Activated CD8-positive, alpha-beta memory T cell treated with anti-CD3 and anti-CD28 coated beads, Interleukin-2, amount 50 U/mL, for 1 hour (primary cell): Measurements from ENCODE around the gene ZCCHC14.
"Not testable (repeated sequence)": the region's sequence is repeated elsewhere in the genome, so short reads cannot be mapped to it uniquely, and the experiment has no call there.

Experiments used
- DNase-seq: peaks from one replicate; pipeline ENCODE4 v3.0.0-alpha.2; 2020; ENCODE audit errors: extremely low read depth

The ZCCHC14 gene

DNA sequence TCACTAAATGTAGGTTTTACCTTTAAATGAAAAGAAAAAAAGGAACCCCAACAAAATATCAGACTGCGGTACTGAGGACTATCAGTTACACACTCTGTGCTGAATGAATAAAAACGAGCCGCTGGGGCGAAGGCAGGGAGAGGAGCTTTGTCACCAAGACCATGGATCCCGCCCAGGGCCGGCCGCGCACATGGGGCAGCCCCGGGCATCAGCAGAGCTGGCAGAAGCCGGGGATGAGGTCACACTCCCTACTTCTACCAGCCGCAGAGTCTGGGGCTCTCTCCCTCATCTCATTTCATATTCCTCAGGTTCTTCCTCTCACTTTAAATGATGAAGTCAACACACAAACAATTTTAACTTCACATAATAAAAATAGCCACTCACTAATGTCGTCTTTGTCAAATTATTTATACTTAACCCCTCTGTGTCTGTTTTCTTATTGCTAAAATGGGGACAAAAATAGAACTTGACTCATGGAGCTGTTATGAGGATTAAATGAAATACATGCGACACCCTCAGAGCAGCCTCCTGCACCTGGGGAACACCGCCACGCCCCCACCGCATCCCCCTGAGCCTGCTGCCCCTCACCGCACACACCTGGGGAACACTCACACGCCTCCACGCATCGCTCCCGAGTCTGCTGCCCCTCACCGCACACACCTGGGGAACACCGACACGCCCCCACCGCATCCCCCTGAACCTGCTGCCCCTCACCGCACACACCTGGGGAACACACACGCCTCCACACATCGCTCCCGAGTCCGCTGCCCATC is 15.4 kb downstream of the ZCCHC14 start:
- DNase-seq, result not testable (repeated sequence)

DNA sequence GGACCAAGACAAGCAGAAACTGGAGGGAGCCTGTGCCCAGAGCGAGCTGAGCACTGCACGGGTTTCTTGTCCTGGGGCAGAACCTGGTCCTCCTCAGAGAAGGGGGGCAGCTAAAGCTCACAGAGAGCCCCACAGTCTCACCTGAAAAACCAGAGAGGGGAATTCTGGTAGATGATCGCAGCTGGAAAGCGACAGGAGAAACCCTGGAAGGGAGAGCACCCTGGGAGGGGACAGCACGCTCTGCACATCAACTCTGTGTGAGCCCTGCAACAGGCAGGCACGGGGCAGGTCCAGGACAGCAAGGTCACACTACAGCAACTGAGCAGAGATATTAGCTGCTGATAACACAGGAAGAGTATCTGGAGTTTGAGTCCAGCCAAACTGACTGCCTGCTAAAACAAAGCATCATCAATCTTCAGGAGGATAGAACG is 18.2 kb downstream of the ZCCHC14 start:
- DNase-seq, result no peak

DNA sequence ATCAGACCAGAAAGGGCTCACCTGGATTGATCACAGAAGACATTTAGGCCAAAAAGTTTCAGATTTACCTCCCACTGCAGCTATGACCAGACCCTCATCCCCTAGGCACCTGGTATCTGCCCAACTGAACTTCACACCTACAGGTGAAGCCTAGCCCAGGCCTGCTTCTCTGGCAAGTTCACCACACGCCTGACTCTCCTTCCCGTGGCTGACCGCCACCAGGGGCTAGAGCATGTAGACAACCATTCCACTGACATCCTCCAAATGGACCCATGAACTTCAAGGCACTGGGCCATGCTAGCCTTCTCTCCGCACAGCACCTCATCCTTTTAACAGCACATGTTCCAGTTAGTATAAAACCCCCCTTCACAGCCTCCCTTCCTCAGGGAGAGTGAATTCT is 18.8 kb downstream of the ZCCHC14 start:
- no peak for DNase-seq

DNA sequence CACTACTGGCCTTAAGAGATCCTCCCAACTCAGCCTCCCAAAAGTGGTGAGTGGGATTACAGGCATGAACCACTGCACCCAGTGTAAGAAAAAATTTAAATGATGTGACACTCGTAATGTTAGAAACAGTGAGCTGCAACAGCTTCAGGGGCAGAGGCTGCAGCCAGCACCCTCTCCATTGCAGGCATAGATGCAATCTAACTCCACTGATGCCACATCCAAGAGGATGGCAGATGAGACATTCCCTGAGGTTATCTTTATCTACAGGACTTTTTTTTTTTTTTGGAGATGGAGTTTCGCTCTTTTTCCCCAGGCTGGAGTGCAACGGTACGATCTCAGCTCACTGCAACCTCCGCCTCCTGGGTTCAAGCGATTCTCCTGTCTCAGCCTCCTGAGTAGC is 19.9 kb downstream of the ZCCHC14 start:
- DNase-seq, result no peak

DNA sequence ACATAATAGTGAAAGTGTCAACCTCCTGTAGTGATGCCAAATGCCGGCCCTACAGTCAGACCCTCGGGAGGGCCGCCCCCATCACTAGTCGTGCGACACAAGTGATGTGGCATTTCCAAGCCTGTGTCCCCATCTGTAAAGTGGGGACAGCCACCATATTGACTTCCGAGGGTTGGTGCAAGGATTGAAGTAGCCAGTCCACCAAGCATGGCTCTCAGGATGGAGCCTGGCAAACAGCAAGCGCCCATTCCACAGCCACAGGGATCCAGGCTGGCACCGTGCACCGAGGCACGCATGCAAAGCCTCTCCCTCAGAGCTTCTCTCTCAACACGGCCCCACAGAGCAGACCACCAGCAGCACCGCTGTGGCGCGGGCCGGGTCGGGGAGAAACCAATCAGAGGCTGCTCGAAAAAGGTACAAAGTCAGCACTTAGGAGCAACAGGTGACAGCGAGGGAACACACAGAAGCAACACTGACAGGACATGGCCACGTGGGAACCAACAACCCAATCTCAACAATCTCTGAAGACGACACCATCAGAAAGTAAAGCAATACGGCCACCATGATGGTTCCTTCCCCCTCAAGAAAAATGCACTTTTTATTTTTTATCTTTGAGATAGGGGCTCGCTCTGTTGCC is 20.6 kb downstream of the ZCCHC14 start:
- DNase-seq, result no peak

DNA sequence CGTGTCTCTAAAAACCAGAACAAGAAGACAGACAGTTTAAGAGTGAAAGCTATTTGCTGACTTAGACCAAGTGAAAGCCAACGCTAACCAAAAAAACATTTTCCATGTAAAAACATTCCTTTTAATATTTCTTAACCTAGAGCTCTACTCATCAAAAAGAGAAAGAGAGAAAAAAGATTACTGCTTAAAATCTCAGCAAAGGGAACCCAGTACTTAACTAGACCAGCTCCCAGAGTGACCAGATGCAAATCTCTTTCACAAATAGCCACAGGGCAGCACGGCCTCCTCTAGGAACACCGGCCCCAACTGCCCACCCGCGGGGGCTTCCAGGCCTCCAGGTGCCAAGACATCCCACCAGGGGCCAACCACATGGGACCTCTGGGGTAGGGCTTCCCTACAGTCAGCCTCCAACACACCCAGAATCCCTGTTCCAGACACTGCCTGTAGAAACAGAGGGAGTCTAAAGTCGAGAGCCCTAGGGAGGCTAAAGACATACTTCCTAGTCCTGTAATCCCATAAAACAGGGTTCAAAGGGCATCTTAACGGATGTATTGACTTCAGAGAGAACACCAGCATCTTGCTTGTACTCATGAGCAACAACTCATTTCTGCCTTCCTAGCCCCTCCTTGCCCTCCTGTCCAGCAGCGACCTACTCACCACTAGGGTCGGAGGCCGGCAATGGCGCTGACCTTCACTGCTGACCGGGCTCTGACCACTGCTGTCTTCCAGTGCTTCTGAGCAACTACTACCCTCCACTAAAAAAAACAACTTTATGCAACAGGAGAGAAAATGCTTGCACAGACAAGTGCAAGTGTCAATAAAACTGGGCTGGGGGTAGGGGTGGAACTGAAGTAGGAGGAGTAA is 21.3 kb downstream of the ZCCHC14 start:
- DNase-seq, result no peak

DNA sequence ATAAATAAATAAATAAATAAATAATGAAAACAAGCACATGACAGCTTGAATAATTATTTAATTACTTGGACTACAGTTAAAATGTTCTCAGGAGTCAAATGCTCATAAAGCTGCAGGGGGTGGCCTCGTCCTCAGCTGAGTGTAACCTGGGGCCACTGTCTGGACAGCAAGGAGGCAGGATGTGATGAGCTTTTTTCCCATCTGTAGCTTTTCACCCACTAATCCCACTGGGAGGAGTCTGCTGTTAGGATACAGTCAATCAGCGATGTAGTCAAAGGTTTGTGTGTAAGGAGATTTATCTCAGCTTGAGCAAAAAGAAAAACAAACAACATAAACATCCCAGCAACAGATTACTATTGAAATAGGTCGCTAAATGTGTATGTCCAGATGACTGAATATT is 22.5 kb downstream of the ZCCHC14 start:
- DNase-seq, result no peak

DNA sequence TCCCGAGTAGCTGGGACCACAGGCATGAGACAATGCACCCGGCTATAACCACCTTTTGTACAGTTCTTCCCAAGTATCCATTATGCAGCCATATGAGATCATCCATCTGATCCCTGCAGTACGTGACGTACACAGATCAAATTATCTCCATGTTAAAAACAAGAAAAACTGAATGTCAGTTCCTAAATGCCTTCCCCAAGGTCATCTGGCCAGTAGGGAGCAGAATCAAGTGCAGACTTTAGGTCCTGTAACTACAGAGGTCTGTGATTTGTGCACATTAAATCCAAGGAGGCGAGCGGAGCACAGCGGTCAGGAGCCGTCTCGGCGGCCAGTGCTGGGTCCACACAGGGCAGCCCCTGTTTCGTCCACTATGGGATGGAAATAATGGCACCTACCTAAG is 23.7 kb downstream of the ZCCHC14 start:
- DNase-seq, result no peak

DNA sequence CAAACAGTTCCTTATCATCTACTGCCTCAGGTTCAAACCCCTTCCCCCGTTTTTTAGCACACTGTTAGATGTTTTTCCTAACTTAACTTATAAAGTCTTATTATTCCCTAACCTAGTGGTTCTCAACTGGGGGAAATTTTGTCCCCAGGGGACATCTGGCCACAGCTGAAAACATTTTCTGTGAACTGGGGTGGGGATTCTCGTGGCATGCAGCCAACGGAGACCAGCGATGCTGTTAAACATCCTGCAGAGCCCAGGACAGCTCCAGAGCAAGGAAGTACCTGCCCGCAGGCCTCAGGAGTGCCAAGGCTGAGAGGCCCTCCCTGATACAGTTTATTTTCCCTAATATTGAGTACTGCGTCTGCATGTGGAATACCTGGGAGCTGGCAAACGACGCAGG is 24.3 kb downstream of the ZCCHC14 start:
- no peak for DNase-seq

DNA sequence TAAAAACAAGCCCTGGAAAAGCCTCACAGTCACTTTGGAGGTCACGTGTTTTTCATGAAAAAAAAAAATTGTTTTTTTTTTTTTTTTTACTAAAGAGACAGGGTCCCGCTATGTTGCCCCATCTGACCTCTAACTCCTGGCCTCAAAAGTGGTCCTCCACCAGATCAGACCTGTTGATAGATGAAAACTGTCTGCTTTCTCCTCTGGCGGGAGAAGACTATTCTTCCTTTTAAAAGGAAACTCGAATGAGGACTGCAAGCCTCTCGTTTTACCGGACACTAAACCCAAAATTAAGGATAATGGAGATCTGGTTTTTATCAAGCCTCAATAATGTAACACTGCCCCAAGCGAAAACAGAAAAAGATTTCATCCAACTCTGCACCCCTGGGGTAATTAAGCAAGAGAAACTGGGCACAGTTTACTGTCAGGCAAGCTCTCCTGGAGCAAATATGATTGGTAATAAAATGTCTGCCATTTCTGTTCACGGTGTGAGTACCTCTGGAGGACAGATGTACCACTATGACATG is 25.8 kb downstream of the ZCCHC14 start:
- DNase-seq, result no peak

DNA sequence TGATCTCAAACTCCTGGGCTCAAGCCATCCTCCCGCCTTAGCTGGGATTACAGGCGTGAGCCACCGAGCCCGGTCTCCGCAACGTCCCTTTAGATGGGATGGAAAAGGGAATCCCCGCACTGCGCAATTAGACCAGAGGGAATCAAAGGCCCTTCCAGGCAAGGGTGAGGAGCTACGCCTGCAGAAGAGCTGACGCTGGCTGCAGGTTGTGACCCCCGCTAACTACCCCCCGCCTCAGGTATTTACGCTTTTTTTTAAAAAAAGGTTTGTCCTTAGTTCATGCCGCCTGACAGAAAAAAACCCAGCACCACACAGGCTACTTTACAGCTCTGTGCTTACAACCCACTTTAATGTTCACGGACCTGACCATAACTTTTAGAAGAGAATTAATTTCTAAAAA is 26.9 kb downstream of the ZCCHC14 start:
- no peak for DNase-seq

DNA sequence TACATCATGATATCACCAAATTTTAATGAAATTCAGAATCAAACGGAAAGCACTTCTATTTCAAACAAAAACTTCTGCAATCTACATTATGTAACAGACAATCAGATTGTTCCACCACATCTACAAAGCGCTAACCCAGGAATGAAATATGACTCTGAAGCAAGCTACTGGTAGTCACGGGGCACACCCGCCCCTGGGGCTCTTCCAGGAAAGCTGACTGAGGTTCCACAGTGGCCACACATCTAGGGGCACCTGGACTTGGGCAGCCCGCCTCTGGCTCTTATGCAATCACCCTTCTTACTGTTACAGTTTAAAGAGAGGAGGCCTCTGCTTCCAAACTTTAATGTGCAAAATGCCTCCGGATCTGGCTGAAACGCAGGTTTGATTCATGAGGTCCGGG is 27.5 kb downstream of the ZCCHC14 start:
- DNase-seq, result no peak

DNA sequence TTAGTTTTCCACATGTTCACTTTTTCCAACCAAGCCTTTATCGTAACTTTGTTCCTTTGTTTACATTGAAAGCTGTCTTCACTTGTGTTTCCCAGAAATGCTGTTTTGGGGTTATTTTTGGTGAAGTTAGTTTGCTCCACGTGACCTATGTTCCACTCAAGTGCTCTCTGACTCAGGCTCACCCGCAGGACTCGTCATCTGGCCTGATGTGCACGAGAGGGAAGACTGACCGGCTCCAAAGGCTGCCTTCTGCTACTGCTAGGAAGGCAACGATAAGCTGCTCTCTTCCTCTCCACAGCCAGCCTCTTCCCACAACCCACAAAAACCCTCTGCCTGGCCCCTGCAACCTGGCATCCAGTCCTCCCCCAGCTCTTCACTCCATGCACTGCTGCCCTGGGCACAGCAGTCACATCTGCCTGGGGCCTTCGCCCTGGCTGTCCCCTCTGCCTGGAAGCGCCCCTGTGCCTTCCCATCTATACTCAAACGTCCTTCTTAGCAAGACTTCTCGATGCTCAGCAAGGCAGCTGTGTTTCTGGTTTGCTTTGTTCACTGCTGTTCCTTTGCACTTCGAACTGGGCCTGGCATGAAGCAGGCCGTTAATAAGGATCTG is 28.0 kb downstream of the ZCCHC14 start:
- DNase-seq, result peak; percentile 9

DNA sequence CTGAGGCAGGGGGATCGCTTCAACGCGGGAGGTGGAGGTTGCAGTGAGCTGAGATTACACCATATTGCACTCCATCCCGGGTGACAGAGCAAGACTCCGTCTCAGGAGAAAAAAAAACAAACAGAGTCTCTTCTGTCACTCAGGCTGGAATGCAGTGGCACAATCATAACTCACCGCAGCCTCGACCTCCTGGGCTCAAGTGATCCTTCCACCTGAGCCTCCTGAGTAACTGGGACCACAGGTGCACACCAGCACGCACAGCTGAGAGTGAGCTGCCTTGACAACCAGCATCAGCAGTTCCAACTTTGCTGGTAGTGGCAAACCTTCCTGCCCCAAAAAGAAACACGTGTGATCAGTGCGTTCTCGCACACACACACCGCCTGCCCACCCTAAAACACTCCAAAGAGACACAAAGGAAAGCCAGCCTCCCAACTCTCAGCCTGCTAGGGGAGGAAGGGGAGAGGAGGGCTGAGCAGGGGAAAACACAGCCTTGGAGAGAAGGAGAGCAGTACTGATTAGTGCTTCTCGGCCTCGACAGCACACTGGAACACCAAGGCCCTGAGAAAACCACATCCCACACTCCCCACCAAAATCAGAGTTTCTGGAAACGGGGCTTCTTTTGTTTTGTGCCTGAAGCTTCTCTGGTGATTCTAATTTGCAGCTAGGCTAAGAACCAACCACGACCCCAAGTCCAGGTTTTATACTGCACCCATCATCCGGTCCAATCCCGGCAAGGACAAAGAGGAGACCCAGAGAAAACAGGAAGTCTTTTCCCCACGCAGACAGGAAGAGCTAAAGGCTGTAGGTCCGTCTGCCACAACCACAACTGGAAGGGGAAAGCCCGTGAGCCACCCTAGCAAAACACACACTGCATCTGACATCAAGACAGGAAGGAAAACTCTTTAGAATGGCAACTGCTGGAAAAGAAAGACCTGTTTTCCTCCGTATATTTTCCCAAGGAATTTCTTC is 28.8 kb downstream of the ZCCHC14 start:
- DNase-seq, result no peak

DNA sequence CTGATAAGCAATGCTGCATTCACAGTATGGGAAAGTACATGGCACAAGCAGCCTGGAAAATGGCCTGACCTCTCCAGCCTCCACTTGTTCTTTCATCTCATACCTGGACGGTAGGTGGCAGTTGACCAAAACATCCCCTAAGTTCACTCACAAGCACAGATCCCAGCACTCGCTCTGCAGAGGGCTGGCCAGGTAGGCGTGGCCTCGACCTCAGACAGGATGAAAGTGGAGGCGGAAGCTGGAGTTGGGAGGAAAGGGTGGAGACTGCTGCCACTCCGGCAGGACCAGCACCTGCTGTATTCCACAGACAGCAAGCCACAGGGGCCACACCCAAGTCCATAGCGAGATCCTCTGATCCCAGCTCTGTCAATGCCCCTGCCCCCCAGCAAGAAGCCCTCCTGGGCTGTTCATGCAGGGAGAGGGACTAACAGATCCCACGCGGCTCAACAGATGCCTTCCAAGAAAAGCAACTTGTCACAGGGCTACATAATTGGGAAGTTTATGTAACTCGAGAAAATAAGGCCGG is 31.3 kb downstream of the ZCCHC14 start:
- no peak for DNase-seq

DNA sequence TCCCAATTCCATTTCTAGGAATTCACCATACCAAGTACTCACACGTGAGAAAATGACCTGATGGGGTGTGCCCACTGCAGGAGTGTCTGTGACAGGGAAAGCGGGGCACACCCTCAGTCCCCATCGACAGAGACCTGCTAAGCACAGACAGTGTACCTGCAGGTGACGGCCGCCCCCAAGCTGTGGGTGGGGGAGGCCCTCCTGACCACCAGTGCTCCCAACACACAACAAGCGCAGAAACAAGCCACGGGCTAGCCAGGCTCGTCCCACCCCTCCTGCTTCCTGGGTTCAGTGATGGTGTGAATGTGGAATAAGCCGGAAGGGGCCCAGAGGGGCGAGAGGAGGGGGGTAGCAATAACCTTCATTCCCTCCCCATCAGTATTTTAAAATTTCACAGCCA is 31.9 kb downstream of the ZCCHC14 start:
- no peak for DNase-seq

DNA sequence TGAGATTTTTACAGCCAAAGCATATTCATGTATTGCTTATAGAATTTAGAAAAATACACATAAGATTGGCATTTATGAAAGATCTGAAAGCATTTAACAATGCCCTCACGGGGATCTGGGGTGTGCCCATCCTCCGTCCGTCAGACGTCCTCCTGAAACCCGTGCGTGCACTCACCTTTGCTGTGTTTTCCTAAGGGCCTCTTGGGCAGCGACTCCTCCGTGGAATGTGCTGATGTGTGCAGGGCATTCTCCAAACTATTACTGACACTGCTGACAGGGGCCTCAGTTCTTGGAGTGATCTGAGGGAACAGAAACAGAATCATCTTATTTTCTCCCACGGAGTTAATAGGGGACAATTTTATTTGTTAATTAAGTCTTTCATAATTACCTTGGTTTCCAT is 33.0 kb downstream of the ZCCHC14 start:
- no peak for DNase-seq

DNA sequence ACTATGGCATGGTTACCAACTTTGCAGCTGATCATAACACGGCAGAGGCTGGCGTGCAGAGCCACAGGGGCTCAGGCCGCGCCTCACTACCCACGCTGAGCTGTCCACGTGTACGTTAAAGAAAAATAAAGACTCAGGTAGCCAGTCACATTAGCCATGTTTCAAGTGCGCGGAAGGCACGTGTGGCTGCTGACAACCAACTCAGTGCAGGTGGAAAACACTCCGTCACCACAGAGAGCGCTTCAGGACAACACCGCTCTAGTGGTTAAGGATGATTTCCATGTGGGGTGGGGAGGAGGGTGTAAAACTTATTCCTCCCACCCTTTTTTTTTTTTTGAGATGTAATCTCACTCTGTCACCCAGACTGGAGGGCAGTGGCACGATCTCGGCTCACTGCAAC is 33.8 kb downstream of the ZCCHC14 start:
- no peak for DNase-seq

DNA sequence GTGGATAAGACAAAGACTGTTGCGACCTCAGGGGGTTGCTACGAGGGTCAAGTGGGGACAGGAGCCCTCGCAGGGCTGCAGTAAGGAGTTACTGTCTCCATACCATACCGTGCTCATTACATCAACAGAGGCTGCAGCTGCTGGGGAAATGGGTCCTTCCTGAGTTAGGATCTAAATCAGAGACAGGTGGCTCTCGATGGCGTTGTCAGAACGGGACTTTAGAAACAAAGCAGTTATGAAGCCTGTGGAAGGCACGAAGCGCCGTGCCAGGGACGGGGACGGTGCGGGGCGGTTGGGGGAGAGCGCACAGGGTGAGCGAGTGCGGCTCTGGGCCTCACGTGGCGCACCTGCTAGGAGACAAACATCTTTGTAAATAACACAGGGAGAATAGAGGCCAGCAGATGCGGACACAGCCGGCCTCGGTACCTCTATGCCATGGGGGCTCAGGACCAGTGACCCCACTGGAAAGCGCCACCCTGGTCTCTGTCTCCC is 34.4 kb downstream of the ZCCHC14 start:
- no peak for DNase-seq

DNA sequence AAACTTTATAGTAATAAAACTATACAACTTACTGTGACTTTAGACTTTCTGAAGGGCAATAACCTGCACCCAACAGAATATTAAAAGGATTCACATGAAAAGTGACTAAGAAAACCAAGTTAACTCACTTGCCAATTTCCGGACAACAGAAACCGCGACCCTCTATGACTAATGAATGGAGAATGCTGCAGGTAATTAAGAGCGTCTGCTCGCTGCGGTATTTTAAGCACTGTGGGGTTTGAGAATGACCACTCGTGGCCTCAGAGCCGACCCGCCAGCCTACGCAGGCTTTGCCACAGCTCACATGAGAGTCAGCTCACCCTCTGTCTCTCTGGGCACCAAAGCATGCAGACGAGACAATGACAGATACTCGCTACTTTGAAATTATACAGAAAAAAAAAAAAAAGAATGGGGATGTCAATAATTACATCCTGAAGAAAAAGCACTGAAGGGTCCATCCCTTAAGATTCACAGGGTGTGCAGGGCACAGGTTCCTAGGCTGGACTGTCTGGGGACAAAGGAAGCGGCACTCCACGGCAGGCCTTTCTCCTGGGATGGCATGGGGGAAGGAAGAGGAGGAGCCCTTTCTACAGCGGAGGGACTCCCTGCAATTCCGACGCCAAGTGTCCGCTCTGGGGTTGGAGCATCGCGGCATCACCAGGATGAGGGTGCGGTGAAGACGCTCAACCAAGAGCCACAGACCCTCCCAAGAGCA is 35.0 kb downstream of the ZCCHC14 start:
- DNase-seq, result no peak
